IPS-NIHi11 (cell line): ENCODE data around the gene FBXO48.

Experiments used
- DNase-seq: peaks from one replicate; pipeline ENCODE4 v3.0.0; 2012; ENCODE audit warnings: mixed read lengths, low spot score

The FBXO48 gene

GRCh38 chr2:68435615-68436014 lies 31.5 kb downstream of the FBXO48 start:
- no peak for DNase-seq

GRCh38 chr2:68434981-68435380 lies 32.1 kb downstream of the FBXO48 start:
- DNase-seq, result no peak

GRCh38 chr2:68432696-68433658 lies 34.1 kb downstream of the FBXO48 start:
- no peak for DNase-seq

GRCh38 chr2:68431316-68431972 lies 35.6 kb downstream of the FBXO48 start:
- DNase-seq, result no peak

GRCh38 chr2:68429311-68429826 lies 37.7 kb downstream of the FBXO48 start:
- no peak for DNase-seq

- DNase-seq, result no peak
These were observed 38.3 kb downstream of the FBXO48 start for GRCh38 chr2:68428746-68429145.

GRCh38 chr2:68428126-68428525 lies 39.0 kb downstream of the FBXO48 start:
- no peak for DNase-seq

GRCh38 chr2:68426848-68427579 lies 40.1 kb downstream of the FBXO48 start:
- DNase-seq, result no peak

- no peak for DNase-seq
These were observed 40.6 kb downstream of the FBXO48 start for GRCh38 chr2:68426446-68426845.

- no peak for DNase-seq
These were observed 41.6 kb downstream of the FBXO48 start for GRCh38 chr2:68425503-68425902.

GRCh38 chr2:68423966-68424650 lies 43.0 kb downstream of the FBXO48 start:
- DNase-seq, result no peak

- no peak for DNase-seq
These were observed 46.7 kb downstream of the FBXO48 start for GRCh38 chr2:68420254-68420910.

GRCh38 chr2:68418855-68419254 lies 48.2 kb downstream of the FBXO48 start:
- peak; percentile 23 for DNase-seq

- DNase-seq, result no peak
These were observed 48.7 kb downstream of the FBXO48 start for GRCh38 chr2:68418419-68418818.

- DNase-seq, result no peak
These were observed 49.2 kb downstream of the FBXO48 start for GRCh38 chr2:68417926-68418325.

- no peak for DNase-seq
These were observed 50.9 kb downstream of the FBXO48 start for GRCh38 chr2:68416081-68416675.

- no peak for DNase-seq
These were observed 51.6 kb downstream of the FBXO48 start for GRCh38 chr2:68415521-68415920.

- DNase-seq, result peak; percentile 17
These were observed 52.2 kb downstream of the FBXO48 start for GRCh38 chr2:68414876-68415275.

- DNase-seq, result no peak
These were observed 52.6 kb downstream of the FBXO48 start for GRCh38 chr2:68414452-68414851.

GRCh38 chr2:68413466-68413865 lies 53.6 kb downstream of the FBXO48 start:
- no peak for DNase-seq
